Brain pericyte (primary cell): ENCODE data around the gene C9orf43.

Experiments used
- DNase-seq: peaks from one replicate; pipeline ENCODE4 v3.0.0-alpha.2; 2012; ENCODE audit warnings: low read depth, low spot score

Gene C9orf43

GRCh38 chr9:113467183-113467582 is 56.6 kb downstream of the C9orf43 start:
- no peak for DNase-seq

GRCh38 chr9:113468716-113469448 is 58.3 kb downstream of the C9orf43 start:
- DNase-seq = no peak

- no peak for DNase-seq
These were observed 60.6 kb downstream of the C9orf43 start for GRCh38 chr9:113471143-113471542.

GRCh38 chr9:113471566-113471965 is 61.0 kb downstream of the C9orf43 start:
- no peak for DNase-seq

GRCh38 chr9:113472199-113472598 is 61.7 kb downstream of the C9orf43 start:
- DNase-seq = no peak

GRCh38 chr9:113474360-113475028 is 63.9 kb downstream of the C9orf43 start:
- DNase-seq = no peak

GRCh38 chr9:113475031-113475430 is 64.5 kb downstream of the C9orf43 start:
- no peak for DNase-seq

GRCh38 chr9:113475992-113476391 is 65.4 kb downstream of the C9orf43 start:
- no peak for DNase-seq

- DNase-seq = no peak
These were observed 66.0 kb downstream of the C9orf43 start for GRCh38 chr9:113476511-113476916.

- DNase-seq = no peak
These were observed 66.5 kb downstream of the C9orf43 start for GRCh38 chr9:113477058-113477457.

- no peak for DNase-seq
These were observed 67.1 kb downstream of the C9orf43 start for GRCh38 chr9:113477661-113478060.

GRCh38 chr9:113479174-113479621 is 68.7 kb downstream of the C9orf43 start:
- DNase-seq = no peak
